ENCODE results near the gene PHKG1. TPM values are rescaled to one million over a fixed set of nuclear protein-coding genes. Genes with fewer than 3 reads are reported as not detected.
"Not testable (repeated sequence)": the region's sequence is repeated elsewhere in the genome, so short reads cannot be mapped to it uniquely, and the experiment has no call there.

The PHKG1 gene
- total RNA-seq, 1 experiment from 2014 or later, result not detected

DNA sequence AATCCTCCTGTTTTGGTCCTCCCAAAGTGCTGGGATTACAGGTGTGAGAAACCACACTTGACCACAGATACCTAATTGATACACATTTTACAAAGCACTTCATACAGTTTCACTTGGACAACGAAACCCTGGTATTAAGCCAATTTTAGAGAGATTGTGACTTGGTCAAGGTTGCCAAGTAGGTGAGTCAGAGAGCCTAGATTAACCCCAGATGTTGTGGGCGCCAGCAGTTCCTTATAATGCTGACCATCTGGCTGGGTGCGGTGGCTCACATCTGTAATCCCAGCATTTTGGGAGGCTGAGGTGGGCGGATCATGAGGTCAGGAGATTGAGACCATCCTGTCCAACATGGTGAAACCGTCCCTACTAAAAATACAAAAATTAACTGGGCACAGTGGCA is 4.9 kb upstream of the PHKG1 start (continued):
- TF ChIP-seq RORB (CRISPR knock-in tag; IDR thresholded peaks at IDR 0.05) (no peak), JAZF1 (CRISPR knock-in tag; IDR thresholded peaks at IDR 0.05) (no peak), ZNF423 (CRISPR knock-in tag; IDR thresholded peaks at IDR 0.05) (no peak), FOXJ3 (CRISPR knock-in tag; IDR thresholded peaks at IDR 0.05; ENCODE audit: borderline replicate concordance) (no peak), ETV6 (CRISPR knock-in tag; IDR thresholded peaks at IDR 0.05) (no peak)
- TF ChIP-seq, protein P1, sequence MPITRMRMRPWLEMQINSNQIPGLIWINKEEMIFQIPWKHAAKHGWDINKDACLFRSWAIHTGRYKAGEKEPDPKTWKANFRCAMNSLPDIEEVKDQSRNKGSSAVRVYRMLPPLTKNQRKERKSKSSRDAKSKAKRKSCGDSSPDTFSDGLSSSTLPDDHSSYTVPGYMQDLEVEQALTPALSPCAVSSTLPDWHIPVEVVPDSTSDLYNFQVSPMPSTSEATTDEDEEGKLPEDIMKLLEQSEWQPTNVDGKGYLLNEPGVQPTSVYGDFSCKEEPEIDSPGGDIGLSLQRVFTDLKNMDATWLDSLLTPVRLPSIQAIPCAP (CRISPR knock-in tag; IDR thresholded peaks at IDR 0.05), result no peak

DNA sequence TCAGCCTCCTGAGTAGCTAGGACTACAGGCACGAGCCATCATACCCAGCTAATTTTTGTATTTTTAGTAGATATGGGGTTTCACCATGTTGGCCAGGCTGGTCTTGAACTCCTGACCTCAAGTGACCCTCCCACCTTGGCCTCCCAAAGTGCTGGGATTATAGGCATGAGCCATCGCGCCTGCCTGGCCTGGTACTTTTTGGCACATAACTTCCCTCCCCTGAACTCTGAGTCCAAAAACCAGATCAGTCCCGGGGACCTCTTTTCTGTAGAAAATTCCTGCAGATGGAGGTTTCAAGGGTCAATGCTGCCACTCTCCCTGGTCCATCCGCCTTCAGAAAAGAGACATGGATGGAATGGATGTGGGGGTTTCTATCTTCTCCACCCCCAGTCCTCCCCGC is 364 bp downstream of the PHKG1 start:
- H3K36me3 Mint-ChIP-seq; H3K27me3 Mint-ChIP-seq (ENCODE audit: low read depth); H3K4me3 Mint-ChIP-seq; H3K9me3 Mint-ChIP-seq; H3K4me1 Mint-ChIP-seq; H3K27ac Mint-ChIP-seq; DNase-seq (ENCODE audit: low spot score); ATAC-seq: not testable (repeated sequence)
- CTCF ChIA-PET, result interaction anchor here (0.9 to 1.3 kb wide), 4 partner anchors 13 to 87 kb away, joined by 3 to 5 read pairs (median 4); no protein-coding TSS in a partner anchor
- POLR2A ChIA-PET, result interaction anchor here (1.0 to 1.9 kb wide), 2 partner anchors 9 to 41 kb away, joined by 4 read pairs; partner anchors contain the start of genes CCT6A and PSPH

DNA sequence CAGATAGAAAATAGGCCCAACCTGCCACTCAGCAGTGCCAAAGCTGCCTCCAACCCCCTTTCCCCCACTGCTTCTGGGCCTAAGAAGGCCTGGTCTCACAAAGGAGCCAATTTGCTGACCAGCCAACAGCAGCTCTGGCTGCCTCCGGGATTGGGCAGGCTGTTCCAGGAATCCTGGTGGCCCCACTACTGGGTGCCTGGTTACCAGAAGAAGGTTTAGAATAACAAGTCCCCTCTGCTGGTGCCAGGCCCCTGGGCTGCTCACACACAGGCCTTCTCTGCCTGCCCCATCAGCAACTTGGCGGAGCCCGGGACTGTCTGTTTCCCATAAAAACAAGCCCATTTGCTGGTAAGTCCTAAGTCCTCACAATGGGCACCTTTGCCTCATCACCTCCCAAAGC is 1.2 kb downstream of the PHKG1 start:
- POLR2A ChIA-PET, result interaction anchor here (1.9 kb wide), 1 partner anchor 8 kb away, joined by 4 read pairs; no protein-coding TSS in a partner anchor
- H3K27ac Mint-ChIP-seq, result no peak overlapping the region
- H3K27me3 Mint-ChIP-seq (ENCODE audit: low read depth), result peaks cover 3% of the 10 kb centered on the region; the same call in 1 of the 2 replicates
- H3K9me3 Mint-ChIP-seq, result peaks cover 4% of the 10 kb centered on the region
- peaks cover 7% of the 10 kb centered on the region for H3K36me3 Mint-ChIP-seq
- DNase-seq (ENCODE audit: low spot score) (no peak), ATAC-seq (no peak)
- TF ChIP-seq NFATC4 (CRISPR knock-in tag; IDR thresholded peaks at IDR 0.05) (no peak), OVOL2 (CRISPR knock-in tag; IDR thresholded peaks at IDR 0.05; ENCODE audit: borderline replicate concordance) (no peak), SOX15 (CRISPR knock-in tag; IDR thresholded peaks at IDR 0.05) (no peak), ZNF121 (CRISPR knock-in tag; IDR thresholded peaks at IDR 0.05) (no peak), NR2C2 (CRISPR knock-in tag; IDR thresholded peaks at IDR 0.05) (no peak), TCF7 (CRISPR knock-in tag; IDR thresholded peaks at IDR 0.05; ENCODE audit: low read depth) (no peak), ESRRA (CRISPR knock-in tag; IDR thresholded peaks at IDR 0.05; ENCODE audit: borderline replicate concordance) (no peak), ZNF396 (CRISPR knock-in tag; IDR thresholded peaks at IDR 0.05; ENCODE audit: borderline replicate concordance) (no peak)
- TF ChIP-seq, protein P2, sequence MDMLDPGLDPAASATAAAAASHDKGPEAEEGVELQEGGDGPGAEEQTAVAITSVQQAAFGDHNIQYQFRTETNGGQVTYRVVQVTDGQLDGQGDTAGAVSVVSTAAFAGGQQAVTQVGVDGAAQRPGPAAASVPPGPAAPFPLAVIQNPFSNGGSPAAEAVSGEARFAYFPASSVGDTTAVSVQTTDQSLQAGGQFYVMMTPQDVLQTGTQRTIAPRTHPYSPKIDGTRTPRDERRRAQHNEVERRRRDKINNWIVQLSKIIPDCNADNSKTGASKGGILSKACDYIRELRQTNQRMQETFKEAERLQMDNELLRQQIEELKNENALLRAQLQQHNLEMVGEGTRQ (CRISPR knock-in tag; IDR thresholded peaks at IDR 0.05), result no peak
- TF ChIP-seq, protein P3, sequence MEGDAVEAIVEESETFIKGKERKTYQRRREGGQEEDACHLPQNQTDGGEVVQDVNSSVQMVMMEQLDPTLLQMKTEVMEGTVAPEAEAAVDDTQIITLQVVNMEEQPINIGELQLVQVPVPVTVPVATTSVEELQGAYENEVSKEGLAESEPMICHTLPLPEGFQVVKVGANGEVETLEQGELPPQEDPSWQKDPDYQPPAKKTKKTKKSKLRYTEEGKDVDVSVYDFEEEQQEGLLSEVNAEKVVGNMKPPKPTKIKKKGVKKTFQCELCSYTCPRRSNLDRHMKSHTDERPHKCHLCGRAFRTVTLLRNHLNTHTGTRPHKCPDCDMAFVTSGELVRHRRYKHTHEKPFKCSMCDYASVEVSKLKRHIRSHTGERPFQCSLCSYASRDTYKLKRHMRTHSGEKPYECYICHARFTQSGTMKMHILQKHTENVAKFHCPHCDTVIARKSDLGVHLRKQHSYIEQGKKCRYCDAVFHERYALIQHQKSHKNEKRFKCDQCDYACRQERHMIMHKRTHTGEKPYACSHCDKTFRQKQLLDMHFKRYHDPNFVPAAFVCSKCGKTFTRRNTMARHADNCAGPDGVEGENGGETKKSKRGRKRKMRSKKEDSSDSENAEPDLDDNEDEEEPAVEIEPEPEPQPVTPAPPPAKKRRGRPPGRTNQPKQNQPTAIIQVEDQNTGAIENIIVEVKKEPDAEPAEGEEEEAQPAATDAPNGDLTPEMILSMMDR (IDR thresholded peaks at IDR 0.05), result no peak
- H3K4me1 Mint-ChIP-seq, result no peaks in the 10 kb centered on the region
- CTCF ChIA-PET, result no interaction called here
- H3K4me3 Mint-ChIP-seq, result no peak overlapping the region

DNA sequence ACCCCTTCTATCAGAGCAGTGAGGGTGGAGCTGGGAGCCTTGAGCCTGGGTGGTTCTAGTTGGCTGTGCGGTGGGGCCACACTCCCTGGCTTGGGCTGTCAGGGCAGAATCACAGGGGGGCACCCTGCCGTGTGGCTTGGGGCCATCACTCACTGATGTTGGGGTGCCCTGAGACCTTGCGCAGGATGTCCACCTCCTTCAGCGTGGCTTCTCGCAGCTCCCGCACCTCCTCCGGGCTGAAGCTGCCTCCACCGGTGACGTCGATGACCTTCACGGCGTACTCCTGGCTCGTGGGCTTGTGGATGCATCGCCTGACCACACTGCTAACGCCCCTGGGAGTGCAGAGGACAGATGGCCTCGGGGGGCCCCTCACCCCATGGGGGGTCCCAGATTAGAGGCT is 5.3 kb downstream of the PHKG1 start:
- ATAC-seq (no peak), DNase-seq (ENCODE audit: low spot score) (no peak)
- Mint-ChIP-seq H3K27ac (no peak overlapping the region), H3K9me3 (no peaks in the 10 kb centered on the region), H3K4me3 (no peak overlapping the region), H3K36me3 (peaks cover 6% of the 10 kb centered on the region; the same call in 1 of the 2 replicates), H3K27me3 (ENCODE audit: low read depth) (no peaks in the 10 kb centered on the region), H3K4me1 (no peaks in the 10 kb centered on the region)
- ChIA-PET CTCF (interaction anchor here (1.9 kb wide), 1 partner anchor 13 kb away, joined by 8 read pairs; no protein-coding TSS in a partner anchor), POLR2A (no interaction called here)
- TF ChIP-seq ELF4 (CRISPR knock-in tag; IDR thresholded peaks at IDR 0.05; ENCODE audit: low read depth) (no peak), FOXK1 (CRISPR knock-in tag; IDR thresholded peaks at IDR 0.05) (no peak), MXD4 (CRISPR knock-in tag; IDR thresholded peaks at IDR 0.05; ENCODE audit: borderline replicate concordance) (no peak), ESRRA (CRISPR knock-in tag; IDR thresholded peaks at IDR 0.05; ENCODE audit: borderline replicate concordance) (no peak), SOX15 (CRISPR knock-in tag; IDR thresholded peaks at IDR 0.05) (no peak), ZNF263 (CRISPR knock-in tag; IDR thresholded peaks at IDR 0.05; ENCODE audit: low read depth) (no peak), NFATC4 (CRISPR knock-in tag; IDR thresholded peaks at IDR 0.05) (no peak)
- TF ChIP-seq, protein P2 (CRISPR knock-in tag; IDR thresholded peaks at IDR 0.05), result no peak
- TF ChIP-seq, protein P4, sequence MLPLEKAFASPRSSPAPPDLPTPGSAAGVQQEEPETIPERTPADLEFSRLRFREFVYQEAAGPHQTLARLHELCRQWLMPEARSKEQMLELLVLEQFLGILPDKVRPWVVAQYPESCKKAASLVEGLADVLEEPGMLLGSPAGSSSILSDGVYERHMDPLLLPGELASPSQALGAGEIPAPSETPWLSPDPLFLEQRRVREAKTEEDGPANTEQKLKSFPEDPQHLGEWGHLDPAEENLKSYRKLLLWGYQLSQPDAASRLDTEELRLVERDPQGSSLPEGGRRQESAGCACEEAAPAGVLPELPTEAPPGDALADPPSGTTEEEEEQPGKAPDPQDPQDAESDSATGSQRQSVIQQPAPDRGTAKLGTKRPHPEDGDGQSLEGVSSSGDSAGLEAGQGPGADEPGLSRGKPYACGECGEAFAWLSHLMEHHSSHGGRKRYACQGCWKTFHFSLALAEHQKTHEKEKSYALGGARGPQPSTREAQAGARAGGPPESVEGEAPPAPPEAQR (CRISPR knock-in tag; IDR thresholded peaks at IDR 0.05), result no peak
- TF ChIP-seq, protein P3 (IDR thresholded peaks at IDR 0.05), result no peak

All from WTC11 (cell line).